Rectal smooth muscle tissue (tissue), 1 donor: ENCODE data around the gene NXF1.
"Not testable (repeated sequence)": the region's sequence is repeated elsewhere in the genome, so short reads cannot be mapped to it uniquely, and the experiment has no call there.

ENCODE experiments used
- H3K27ac ChIP-seq: one replicate; pipeline ENCODE4 v1.7.0; 2013; ENCODE audit warnings: low read depth, low read length, inconsistent platforms
- H3K27me3 ChIP-seq: one replicate; pipeline ENCODE4 v1.7.0; 2013; ENCODE audit warnings: low read length; ENCODE audit not compliant: control insufficient read depth, insufficient read depth
- H3K36me3 ChIP-seq: one replicate; pipeline ENCODE4 v1.7.0; 2013; ENCODE audit warnings: low read length; ENCODE audit not compliant: control insufficient read depth, insufficient read depth
- H3K4me1 ChIP-seq: one replicate; pipeline ENCODE4 v1.7.0; 2013; ENCODE audit warnings: low read length; ENCODE audit not compliant: control insufficient read depth, insufficient read depth
- H3K4me3 ChIP-seq: one replicate; pipeline ENCODE4 v1.7.0; 2013; ENCODE audit warnings: low read length
- H3K9ac ChIP-seq: one replicate; pipeline ENCODE4 v1.7.0; 2013; ENCODE audit warnings: low read length

NXF1 gene

DNA sequence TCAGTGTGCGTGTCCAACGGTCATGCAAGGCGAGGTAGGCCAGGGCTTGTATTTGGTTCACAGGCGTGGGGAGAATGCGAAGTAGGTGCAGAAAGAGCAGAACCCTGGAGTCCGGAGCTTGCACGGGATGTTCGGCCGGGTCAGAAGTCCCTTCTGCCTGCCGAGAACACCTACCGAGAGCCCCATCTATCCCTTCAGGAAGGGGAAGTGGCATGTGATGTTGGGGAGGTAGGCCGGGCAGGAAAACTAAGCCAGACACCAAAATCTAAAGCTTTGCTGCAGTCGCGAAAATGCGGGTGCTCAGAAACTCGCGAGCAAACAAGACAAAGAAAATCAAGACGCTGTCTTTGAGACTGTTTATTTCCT, 34.5 kb downstream of the NXF1 start:
- Histone ChIP-seq H3K36me3 (peaks cover 12% of the 10 kb centered on the region), H3K9ac (peak overlapping the region; percentile 42), H3K27ac (peak overlapping the region; percentile 96), H3K27me3 (no peaks in the 10 kb centered on the region), H3K4me1 (peaks cover 18% of the 10 kb centered on the region), H3K4me3 (peak overlapping the region; percentile 87)

DNA sequence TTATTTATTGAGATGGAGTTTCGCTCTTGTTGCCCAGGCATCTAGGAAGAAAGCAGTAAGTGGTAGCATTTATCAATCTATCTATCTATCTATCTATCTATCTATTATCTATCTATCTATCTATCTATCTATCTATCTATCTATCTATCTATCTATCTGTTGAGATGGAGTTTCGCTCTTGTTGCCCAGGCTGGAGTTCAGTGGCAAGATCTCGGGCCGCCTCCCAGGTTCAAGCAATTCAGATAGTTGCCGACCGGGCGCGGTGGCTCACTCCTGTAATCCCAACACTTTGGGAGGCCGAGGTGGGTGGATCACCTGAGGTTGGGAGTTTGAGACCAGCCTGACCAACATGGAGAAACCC, 44.4 kb downstream of the NXF1 start:
- H3K27me3 ChIP-seq, H3K4me3 ChIP-seq, H3K36me3 ChIP-seq, H3K9ac ChIP-seq, H3K4me1 ChIP-seq, H3K27ac ChIP-seq: not testable (repeated sequence)

DNA sequence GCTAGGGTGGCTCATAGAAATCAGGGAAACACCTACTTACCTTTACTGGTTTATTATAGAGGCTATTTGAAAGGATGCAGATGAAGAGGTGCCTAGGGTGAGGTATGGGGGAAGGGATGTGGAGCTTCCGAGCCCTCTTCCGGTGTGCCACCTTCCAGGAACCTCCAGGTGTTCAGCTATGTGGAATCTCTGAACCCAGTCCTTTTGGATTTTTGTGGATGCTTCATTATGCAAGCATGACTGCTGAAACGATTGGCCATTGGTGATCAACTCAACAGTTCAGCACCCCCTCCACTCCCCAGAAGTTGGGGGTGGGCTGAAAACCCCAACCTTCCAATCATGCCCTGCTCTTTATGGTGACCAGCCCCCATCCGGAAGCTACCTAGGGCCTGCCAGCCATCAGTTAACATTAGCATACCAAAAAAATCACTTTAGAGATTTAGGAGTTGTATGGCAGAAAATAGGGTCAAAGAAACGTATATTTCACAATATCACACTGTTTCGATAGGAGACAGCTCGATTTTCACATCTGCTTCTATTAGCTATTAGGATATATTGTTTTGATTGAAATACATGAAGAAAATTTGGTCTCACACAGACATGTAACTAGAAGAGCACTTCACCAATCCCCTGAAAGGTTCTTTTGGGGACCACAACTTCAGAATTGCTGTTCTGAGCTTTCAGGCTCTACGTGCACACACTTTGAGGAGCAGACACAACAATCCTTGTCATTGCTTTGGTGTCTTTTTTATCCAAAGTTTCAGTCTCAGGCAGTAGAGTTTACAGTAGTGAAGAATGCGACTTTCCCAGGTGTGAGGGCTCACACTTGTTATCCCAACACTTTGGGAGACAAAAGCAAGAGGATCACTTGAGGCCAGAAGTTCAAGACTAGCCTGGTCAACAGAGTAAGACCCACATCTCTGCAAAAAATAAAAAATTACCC, 47.1 kb downstream of the NXF1 start:
- no peak overlapping the region for H3K4me3 ChIP-seq
- no peak overlapping the region for H3K27ac ChIP-seq
- no peaks in the 10 kb centered on the region for H3K27me3 ChIP-seq
- peaks cover 3% of the 10 kb centered on the region for H3K36me3 ChIP-seq
- peaks cover 12% of the 10 kb centered on the region for H3K4me1 ChIP-seq
- H3K9ac ChIP-seq: no peak overlapping the region

DNA sequence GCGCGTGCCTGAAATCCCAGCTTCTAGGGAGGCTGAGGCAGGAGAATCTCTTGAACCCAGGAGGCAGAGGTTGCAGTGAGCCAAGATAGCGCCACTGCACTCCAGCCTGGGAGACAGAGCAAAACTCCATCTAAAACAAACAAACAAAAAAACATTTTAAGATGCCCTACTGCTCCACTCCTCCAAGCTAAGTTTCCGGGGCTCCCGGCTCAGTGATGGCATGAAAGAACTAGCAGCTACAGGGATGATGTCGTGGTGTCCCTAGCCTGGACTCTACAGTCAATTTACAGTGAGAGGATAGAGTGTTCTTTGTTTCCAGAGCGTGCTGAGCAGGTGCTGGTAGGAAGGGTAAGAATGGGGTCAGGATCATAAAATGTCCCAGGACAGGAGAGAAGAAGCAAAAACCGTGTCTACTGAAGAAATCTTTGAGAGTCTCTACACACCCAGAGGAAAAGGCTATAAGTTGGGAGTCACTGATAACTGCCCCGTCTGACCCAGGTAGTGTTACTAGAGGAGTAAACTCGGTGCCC, 50.1 kb downstream of the NXF1 start:
- H3K27ac ChIP-seq: no peak overlapping the region
- H3K4me3 ChIP-seq: no peak overlapping the region
- peaks cover 3% of the 10 kb centered on the region for H3K36me3 ChIP-seq
- no peak overlapping the region for H3K9ac ChIP-seq
- H3K4me1 ChIP-seq: peaks cover 8% of the 10 kb centered on the region
- H3K27me3 ChIP-seq: no peaks in the 10 kb centered on the region

DNA sequence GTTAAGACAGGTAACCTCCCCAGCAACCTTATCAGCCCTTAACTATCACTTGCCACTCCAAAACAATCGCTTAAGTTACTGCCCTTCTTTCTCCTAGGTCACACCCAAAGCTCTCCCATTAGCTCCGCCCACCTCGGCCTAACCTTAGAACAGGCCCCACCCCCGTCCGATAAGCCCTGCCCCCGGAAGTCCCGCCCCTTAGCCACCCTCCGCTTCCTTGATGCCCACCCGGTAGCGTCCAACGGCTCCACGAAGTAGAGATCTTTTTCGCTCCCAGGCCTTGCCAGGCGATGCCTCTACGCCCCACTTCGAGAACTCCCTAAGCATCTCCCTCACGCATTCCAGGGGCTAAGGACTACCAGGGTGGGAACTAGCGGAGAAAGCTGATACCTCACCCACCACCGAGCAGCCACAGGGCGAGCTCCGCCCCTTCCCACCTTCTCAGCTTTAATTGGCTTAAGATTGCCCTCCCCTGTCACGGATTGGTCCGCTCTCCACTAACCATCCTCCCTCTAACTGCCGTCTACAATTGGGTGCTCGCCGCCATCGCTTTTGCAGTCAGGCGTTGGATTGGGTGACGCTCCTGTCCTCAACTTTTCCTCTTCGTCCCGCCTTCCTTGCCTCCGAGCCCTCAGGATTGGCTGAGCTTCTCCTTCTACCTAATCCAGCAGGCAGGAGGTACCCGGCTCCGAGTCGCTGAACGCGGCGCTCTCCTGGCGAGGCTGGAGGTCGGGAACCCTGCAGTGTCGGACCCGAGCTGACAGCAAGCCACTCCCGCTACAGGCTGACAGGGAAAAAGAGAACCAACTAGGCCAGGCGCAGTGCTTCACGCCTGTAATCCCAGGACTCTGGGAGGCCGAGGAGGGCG, 51.3 kb downstream of the NXF1 start, which contains the start of gene ZBTB3:
Gene ZBTB3 (minus strand): TSS at position 425 of the 868 bp plus-strand sequence. CDS start 496 bp downstream, outside the sequence.
- peaks cover 3% of the 10 kb centered on the region for H3K36me3 ChIP-seq
- peak within 1 kb of the TSS; percentile 95 for H3K27ac ChIP-seq
- H3K27me3 ChIP-seq: no peaks in the 10 kb centered on the region
- peak within 1 kb of the TSS; percentile 88 for H3K9ac ChIP-seq
- peaks cover 8% of the 10 kb centered on the region for H3K4me1 ChIP-seq
- peak within 1 kb of the TSS; percentile 95 for H3K4me3 ChIP-seq

DNA sequence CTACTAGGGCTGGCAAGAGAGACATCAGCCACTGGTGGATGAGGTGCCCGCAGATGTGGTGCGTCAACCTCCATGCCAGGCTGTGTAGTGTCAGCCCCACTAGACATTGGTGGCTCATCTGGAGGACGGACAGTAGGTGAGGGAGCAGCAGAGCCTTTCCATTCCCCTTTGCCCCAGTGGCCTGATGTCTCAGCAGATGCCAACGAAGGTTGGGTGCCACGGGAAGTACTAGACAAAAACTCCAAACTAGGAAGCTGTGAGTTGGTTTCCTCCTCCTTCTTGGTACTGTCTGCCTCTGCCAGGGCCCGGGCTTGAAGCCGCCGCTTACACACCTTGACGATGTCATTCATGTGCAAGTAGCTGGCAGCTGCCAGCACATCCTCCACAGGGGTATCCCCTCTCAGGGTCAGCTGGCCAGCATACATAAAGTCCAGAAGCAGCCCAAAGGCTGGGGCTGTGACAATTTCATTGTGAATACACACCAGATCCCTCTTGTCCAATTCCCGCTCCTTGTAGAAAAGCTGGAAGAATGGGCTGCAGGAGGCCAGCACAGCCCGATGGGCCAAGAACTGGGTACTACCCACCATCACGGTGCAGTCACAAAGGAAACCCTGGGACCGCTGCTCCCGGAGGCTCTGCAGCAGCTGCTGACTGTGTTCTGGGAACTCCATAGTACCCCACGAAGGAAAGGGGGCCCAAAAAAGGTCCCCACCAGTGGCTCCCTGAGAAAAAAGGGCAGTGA, 52.1 kb downstream of the NXF1 start:
- Histone ChIP-seq H3K4me1 (peaks cover 8% of the 10 kb centered on the region), H3K9ac (peak overlapping the region; percentile 73), H3K27ac (peak overlapping the region; percentile 95), H3K4me3 (peak overlapping the region; percentile 95), H3K36me3 (peaks cover 3% of the 10 kb centered on the region), H3K27me3 (no peaks in the 10 kb centered on the region)

DNA sequence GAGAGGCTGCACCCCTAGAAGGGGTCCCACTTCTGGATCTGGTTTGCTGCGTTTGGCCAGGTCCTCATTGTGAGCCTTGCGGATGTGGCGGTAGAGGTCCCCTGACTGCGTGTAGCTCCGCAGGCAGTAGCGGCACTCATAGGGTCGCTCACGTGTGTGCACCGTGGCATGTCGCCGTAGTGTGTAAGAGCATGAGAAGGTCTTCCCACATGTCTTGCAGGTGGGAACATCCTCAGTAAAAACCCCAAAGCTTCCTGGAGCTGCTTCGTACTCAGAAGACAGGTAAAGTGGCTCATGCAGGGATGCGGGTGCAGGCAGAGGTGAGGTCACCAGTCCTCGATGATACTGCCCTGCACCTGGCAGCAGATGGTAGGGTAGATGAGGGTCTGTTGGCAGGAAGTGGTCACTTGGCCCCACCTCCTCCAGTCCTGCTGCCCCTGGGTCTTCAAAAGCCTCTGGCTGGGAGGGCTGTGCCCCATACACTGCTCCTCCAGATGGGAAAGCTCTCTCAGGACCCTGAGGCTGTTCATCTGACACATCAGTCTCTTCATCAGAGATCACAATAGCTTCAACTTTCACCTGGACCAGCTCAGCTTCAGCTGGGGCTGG, 53.0 kb downstream of the NXF1 start:
- H3K4me3 ChIP-seq: no peak overlapping the region
- no peaks in the 10 kb centered on the region for H3K27me3 ChIP-seq
- peaks cover 3% of the 10 kb centered on the region for H3K36me3 ChIP-seq
- H3K27ac ChIP-seq: no peak overlapping the region
- peaks cover 8% of the 10 kb centered on the region for H3K4me1 ChIP-seq
- H3K9ac ChIP-seq: no peak overlapping the region

DNA sequence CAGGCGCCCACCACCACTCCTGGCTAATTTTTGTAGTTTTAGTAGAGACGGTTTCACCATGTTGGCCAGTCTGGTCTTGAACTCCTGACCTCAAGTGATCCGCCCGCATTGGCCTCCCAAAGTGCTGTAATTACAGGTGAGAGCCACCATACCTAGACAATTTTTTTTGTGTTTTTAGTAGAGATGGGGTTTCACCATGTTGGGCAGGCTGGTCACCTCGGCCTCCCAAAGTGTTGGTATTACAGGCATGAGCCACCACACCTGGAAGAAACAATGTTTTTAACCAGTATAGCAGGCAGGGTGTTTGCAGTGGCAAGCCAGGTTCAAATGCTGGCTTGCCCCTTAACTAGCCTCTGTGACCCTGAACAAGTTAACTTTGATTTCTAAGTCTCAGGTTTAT, 55.3 kb downstream of the NXF1 start:
- H3K4me1 ChIP-seq, H3K27me3 ChIP-seq, H3K4me3 ChIP-seq, H3K36me3 ChIP-seq, H3K9ac ChIP-seq, H3K27ac ChIP-seq: not testable (repeated sequence)

DNA sequence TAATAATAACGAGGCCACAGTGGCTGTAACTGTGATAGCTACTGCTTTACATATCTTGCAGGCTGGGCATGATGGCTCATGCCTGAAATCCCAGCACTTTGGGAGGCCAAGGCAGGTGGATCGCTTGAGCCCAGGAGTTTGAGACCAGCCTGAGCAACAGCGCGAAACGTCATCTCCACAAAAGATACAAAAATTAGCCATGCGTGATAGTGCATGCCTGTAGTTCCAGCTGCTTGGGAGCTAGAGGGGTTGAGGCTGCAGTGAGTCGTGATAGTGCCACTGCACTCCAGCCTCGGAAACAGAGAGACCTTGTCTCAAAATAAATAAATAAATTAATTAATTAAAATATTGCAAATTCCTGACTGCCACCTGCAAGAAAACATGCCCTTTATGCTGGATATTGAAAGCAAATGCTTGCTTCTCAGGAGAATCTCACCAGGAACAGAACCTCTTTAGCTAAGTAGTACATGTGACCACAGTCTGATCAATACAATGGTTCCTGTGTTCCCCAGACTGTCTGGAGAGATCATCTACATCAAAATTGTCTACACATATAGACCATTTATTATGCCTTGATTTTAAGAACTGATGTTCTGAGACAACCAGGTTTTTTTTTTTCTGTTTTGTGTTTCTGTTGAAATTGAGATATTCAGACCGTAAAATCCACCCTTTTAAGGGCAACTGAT, 57.6 kb downstream of the NXF1 start:
- H3K27ac ChIP-seq: no peak overlapping the region
- H3K4me1 ChIP-seq: no peaks in the 10 kb centered on the region
- H3K4me3 ChIP-seq: no peak overlapping the region
- H3K9ac ChIP-seq: no peak overlapping the region
- peaks cover 3% of the 10 kb centered on the region for H3K36me3 ChIP-seq
- no peaks in the 10 kb centered on the region for H3K27me3 ChIP-seq
